ENCODE data around the gene SERPINH1. TPM values are rescaled to one million over a fixed set of nuclear protein-coding genes. Genes with fewer than 3 reads are reported as not detected.

SERPINH1 gene
- total RNA-seq, 1 donor from 2014 or later = 1,290 TPM

DNA sequence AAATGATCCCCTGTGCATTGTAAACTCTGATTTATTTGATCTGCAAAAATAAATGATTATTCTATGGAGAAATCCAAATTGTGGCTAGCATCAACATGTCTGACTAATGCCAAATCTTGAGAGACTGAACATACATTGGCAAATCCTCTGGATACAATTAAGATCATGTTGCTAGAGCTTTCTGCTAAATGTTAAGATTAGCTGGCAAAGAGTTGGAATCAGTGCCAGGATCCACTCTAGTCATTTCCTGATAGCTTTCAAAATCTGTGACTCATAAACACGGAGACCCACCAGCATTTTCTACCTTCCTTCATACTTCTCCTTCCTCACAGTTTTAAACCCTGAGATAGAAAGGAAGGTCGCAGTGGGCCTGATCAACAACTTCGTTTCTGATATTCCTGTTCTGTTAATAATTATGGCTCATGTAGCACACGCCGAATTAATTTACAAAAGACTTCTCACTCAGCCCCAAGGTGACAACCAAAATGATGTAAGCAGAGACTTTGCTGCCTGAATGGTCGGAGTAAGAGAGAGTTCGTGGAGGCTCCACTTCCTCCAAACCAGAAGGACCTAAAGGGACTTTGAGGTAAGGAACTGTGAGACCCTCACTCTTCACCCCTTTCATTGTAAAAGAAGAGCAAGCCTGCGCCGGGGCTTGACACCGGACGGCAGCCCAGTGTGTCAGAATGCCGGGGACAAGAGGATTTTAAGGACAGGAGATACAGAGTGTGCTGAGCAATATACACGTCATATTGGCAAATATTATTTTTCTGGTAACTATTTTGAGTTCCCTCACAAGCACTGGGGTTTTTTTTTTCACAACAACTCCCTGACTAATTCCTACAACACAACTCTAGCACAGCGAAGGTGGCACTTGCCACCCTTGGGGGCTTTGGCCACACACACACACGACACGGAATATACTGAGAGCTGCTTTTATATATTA, 42.0 kb downstream of the SERPINH1 start:
- TF ChIP-seq, protein P1, sequence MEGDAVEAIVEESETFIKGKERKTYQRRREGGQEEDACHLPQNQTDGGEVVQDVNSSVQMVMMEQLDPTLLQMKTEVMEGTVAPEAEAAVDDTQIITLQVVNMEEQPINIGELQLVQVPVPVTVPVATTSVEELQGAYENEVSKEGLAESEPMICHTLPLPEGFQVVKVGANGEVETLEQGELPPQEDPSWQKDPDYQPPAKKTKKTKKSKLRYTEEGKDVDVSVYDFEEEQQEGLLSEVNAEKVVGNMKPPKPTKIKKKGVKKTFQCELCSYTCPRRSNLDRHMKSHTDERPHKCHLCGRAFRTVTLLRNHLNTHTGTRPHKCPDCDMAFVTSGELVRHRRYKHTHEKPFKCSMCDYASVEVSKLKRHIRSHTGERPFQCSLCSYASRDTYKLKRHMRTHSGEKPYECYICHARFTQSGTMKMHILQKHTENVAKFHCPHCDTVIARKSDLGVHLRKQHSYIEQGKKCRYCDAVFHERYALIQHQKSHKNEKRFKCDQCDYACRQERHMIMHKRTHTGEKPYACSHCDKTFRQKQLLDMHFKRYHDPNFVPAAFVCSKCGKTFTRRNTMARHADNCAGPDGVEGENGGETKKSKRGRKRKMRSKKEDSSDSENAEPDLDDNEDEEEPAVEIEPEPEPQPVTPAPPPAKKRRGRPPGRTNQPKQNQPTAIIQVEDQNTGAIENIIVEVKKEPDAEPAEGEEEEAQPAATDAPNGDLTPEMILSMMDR (IDR thresholded peaks at IDR 0.05) = no peak
- peak overlapping the region in 1 of 2 donors; percentile 43 for H3K4me3 ChIP-seq
- intact Hi-C loops (cut with DNase I) = loop anchor here (1.0 to 2.0 kb wide), 3 partner anchors 21 to 65 kb away; partner anchors contain the start of gene MAP6
- H3K9me3 ChIP-seq = no peaks in the 10 kb centered on the region
- no peak for DNase-seq (ENCODE audit: low spot score in 2 of 2)
- H3K27ac ChIP-seq = peak overlapping the region; percentile 83 to 86
- no peaks in the 10 kb centered on the region for H3K36me3 ChIP-seq
- H3K4me1 ChIP-seq = peaks cover 3 to 10% of the 10 kb centered on the region in 2 donors
- no peaks in the 10 kb centered on the region for H3K27me3 ChIP-seq

DNA sequence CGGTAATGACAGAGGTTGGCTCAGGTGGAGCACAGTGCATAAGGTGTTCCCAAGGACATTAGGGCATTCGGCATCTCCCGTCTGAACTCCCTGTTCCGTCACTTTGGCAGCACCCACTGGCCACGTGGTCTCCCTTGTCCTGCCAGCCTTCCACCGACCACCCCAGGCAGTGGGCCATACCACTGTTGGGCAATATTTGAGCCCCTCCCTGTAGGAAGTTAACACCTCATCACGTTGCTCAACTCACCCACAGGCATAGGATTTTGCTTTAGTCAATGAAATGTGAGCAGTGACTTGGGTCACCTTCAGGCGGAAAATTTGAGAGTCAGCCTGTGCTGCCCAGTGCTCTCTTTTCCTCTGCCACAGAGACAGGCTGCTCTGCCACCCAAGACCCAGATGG, 44.0 kb downstream of the SERPINH1 start:
- Histone ChIP-seq H3K27ac (no peak overlapping the region), H3K36me3 (no peaks in the 10 kb centered on the region), H3K4me1 (peaks cover 3 to 10% of the 10 kb centered on the region in 2 donors), H3K4me3 (no peak overlapping the region), H3K27me3 (no peaks in the 10 kb centered on the region), H3K9me3 (no peaks in the 10 kb centered on the region)
- intact Hi-C loops (cut with DNase I) = no loop called here
- TF ChIP-seq, protein P1 (IDR thresholded peaks at IDR 0.05) = no peak
- DNase-seq (ENCODE audit: low spot score in 2 of 2) = no peak

DNA sequence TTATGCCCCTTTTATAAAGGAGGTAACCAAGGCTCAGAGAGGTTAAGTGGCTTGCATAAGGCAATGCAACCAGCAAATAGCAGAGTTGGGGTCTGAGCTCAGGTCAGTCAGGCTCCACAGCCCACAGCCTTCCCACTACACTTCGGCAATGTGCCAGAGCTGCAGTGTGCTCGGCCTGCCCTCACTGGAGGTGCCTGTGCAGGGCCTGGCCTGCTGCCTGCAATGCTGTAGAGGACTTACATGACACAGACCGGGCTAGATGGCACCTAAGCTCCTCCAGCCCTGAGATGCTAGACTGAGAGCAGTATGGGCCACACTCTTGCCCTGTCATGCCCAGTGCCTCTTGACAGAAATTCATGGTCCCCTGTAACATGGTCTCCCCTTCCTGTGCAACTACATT, 49.8 kb downstream of the SERPINH1 start:
- Histone ChIP-seq H3K4me1 (no peaks in the 10 kb centered on the region), H3K36me3 (no peaks in the 10 kb centered on the region), H3K9me3 (no peaks in the 10 kb centered on the region), H3K27ac (no peak overlapping the region), H3K27me3 (no peaks in the 10 kb centered on the region), H3K4me3 (no peak overlapping the region)
- TF ChIP-seq, protein P1 (IDR thresholded peaks at IDR 0.05) = no peak
- no peak for DNase-seq (ENCODE audit: low spot score in 2 of 2)
- intact Hi-C loops (cut with DNase I) = no loop called here

DNA sequence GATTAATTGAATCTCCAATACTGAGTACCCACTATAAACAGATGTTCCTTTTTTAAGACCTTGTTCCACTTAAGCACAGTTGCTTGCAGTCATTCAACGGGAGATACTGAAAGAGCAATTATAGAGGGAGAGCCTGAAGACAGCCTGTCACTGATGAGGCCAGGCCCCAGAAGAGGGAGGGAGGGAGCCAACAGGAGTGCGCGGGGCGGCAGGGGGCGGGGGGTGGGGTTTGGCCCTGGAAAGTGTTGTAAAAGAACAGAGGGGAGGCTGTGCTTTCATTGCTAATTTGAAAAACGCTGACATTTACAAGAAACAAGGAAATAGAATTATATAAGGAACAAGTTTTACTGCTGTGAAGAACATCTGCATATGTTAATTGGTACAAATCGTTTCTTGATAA, 53.7 kb downstream of the SERPINH1 start:
- H3K36me3 ChIP-seq = no peaks in the 10 kb centered on the region
- H3K4me3 ChIP-seq = no peak overlapping the region
- H3K27ac ChIP-seq = no peak overlapping the region
- H3K9me3 ChIP-seq = peaks cover 0 to 6% of the 10 kb centered on the region in 2 donors
- intact Hi-C loops (cut with DNase I) = no loop called here
- no peaks in the 10 kb centered on the region for H3K4me1 ChIP-seq
- H3K27me3 ChIP-seq = no peaks in the 10 kb centered on the region
- DNase-seq (ENCODE audit: low spot score in 2 of 2) = no peak
- TF ChIP-seq, protein P1 (IDR thresholded peaks at IDR 0.05) = no peak

DNA sequence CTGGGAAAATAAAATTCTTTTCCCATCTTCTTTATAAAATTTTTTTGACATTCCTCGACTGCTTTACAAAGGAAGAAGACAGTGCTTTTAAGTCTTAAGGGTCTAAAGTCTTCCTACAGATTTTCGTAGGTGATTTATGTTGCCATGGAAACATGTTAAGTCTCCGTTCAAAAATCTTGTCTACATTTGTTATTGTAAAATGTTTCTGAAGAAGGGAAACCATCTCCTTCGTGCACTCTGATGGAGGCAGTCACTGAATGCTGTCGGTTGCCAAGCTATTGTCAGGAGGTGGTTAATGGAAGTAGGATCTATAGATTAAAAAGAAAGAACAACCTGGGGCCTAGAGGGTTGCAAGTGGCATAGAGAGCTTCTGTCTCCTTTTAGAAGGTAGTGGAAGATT, 54.2 kb downstream of the SERPINH1 start:
- H3K9me3 ChIP-seq = peaks cover 0 to 6% of the 10 kb centered on the region in 2 donors
- H3K36me3 ChIP-seq = no peaks in the 10 kb centered on the region
- no peak overlapping the region for H3K4me3 ChIP-seq
- no peak for DNase-seq (ENCODE audit: low spot score in 2 of 2)
- TF ChIP-seq, protein P1 (IDR thresholded peaks at IDR 0.05) = no peak
- no peaks in the 10 kb centered on the region for H3K27me3 ChIP-seq
- H3K27ac ChIP-seq = no peak overlapping the region
- H3K4me1 ChIP-seq = no peaks in the 10 kb centered on the region
- intact Hi-C loops (cut with DNase I) = no loop called here

Other genes with a start within 250 kb of the SERPINH1 start
- 78.2 TPM for gene ARRB1, start 210.6 kb upstream of the SERPINH1 start, total RNA-seq
- 511 TPM for gene RPS3, start 162.7 kb upstream of the SERPINH1 start, total RNA-seq
- gene KLHL35, start 129.1 kb upstream of the SERPINH1 start, total RNA-seq = not detected
- gene GDPD5, start 36.3 kb upstream of the SERPINH1 start, total RNA-seq = 64.6 TPM
- 15.8 TPM for gene MAP6, start 106.8 kb downstream of the SERPINH1 start, total RNA-seq
- gene MOGAT2, start 155.6 kb downstream of the SERPINH1 start, total RNA-seq = not detected
- gene DGAT2, start 206.5 kb downstream of the SERPINH1 start, total RNA-seq = 26.2 TPM